GM21390 (cell line): ENCODE results near the gene RNF40.
"Not testable (repeated sequence)": the region's sequence is repeated elsewhere in the genome, so short reads cannot be mapped to it uniquely, and the experiment has no call there.

Experiments used
- ATAC-seq: cut with Tn5 transposase; IDR thresholded peaks from one replicate; pipeline ENCODE4 v1.9.1; 2021; ENCODE audit not compliant: unreplicated experiment

Gene RNF40

GRCh38 chr16:30780549-30780948 lies 18.4 kb downstream of the RNF40 start:
- no peak for ATAC-seq

GRCh38 chr16:30782486-30783279 lies 20.6 kb downstream of the RNF40 start:
- no peak for ATAC-seq

- ATAC-seq = no peak
Observed at GRCh38 chr16:30783280-30784109, 21.4 kb downstream of the RNF40 start.

GRCh38 chr16:30784215-30784614 lies 22.1 kb downstream of the RNF40 start:
- ATAC-seq = no peak

- ATAC-seq = no peak
Observed at GRCh38 chr16:30785126-30786106, 23.3 kb downstream of the RNF40 start.

GRCh38 chr16:30786115-30786935 lies 24.2 kb downstream of the RNF40 start:
- ATAC-seq = no peak

- ATAC-seq = no peak
Observed at GRCh38 chr16:30786936-30787612, 25.0 kb downstream of the RNF40 start, which contains the start of gene ZNF629. ZNF629 (minus strand) TSS chr16:30787205; CDS start chr16:30784482, 2,723 bp downstream.

GRCh38 chr16:30787613-30788378 lies 25.7 kb downstream of the RNF40 start:
- no peak for ATAC-seq

- no peak for ATAC-seq
Observed at GRCh38 chr16:30793508-30794069, 31.5 kb downstream of the RNF40 start.

- ATAC-seq = no peak
Observed at GRCh38 chr16:30794634-30795033, 32.5 kb downstream of the RNF40 start.

- ATAC-seq = no peak
Observed at GRCh38 chr16:30797670-30798309, 35.7 kb downstream of the RNF40 start.

- no peak for ATAC-seq
Observed at GRCh38 chr16:30802936-30803335, 40.8 kb downstream of the RNF40 start.

- no peak for ATAC-seq
Observed at GRCh38 chr16:30805056-30805369, 42.9 kb downstream of the RNF40 start.

- no peak for ATAC-seq
Observed at GRCh38 chr16:30805370-30806169, 43.4 kb downstream of the RNF40 start.

- no peak for ATAC-seq
Observed at GRCh38 chr16:30808146-30808545, 46.0 kb downstream of the RNF40 start.

GRCh38 chr16:30808890-30809426 lies 46.8 kb downstream of the RNF40 start:
- not testable (repeated sequence) for ATAC-seq

- not testable (repeated sequence) for ATAC-seq
Observed at GRCh38 chr16:30809675-30810074, 47.6 kb downstream of the RNF40 start.
